ENCODE measurements around the gene FICD.
"Not testable (repeated sequence)": the region's sequence is repeated elsewhere in the genome, so short reads cannot be mapped to it uniquely, and the experiment has no call there.

Gene FICD

GRCh38 chr12:108543652-108544051, 28.6 kb downstream of the FICD start:
- Histone ChIP-seq H3K27me3 (ENCODE audit: insufficient read depth, insufficient read length) (no peaks in the 10 kb centered on the region), H3K4me1 (ENCODE audit: insufficient read depth, insufficient read length) (no peaks in the 10 kb centered on the region), H3K4me3 (ENCODE audit: insufficient read length, low read depth) (no peak overlapping the region), H3K36me3 (ENCODE audit: insufficient read depth, insufficient read length, low read length) (peaks cover 87% of the 10 kb centered on the region), H3K9ac (ENCODE audit: insufficient read length, low read depth) (no peak overlapping the region), H3K9me3 (ENCODE audit: insufficient read depth, low read length) (no peaks in the 10 kb centered on the region)
- no peak for TF ChIP-seq ZNF274 (IDR thresholded peaks at IDR 0.05; ENCODE audit: low read depth, low read length)
- TF ChIP-seq SUZ12 (IDR thresholded peaks at IDR 0.05; ENCODE audit: extremely low read depth, insufficient read depth, insufficient read length), result no peak
- no peak for DNase-seq (ENCODE audit: low read depth, low spot score)

GRCh38 chr12:108547686-108548085, 32.6 kb downstream of the FICD start:
- Histone ChIP-seq H3K9ac (ENCODE audit: insufficient read length, low read depth) (no peak overlapping the region), H3K4me1 (ENCODE audit: insufficient read depth, insufficient read length) (no peaks in the 10 kb centered on the region), H3K9me3 (ENCODE audit: insufficient read depth, low read length) (no peaks in the 10 kb centered on the region), H3K36me3 (ENCODE audit: insufficient read depth, insufficient read length, low read length) (peaks cover 67% of the 10 kb centered on the region), H3K4me3 (ENCODE audit: insufficient read length, low read depth) (no peak overlapping the region), H3K27me3 (ENCODE audit: insufficient read depth, insufficient read length) (no peaks in the 10 kb centered on the region)
- TF ChIP-seq YY1 (IDR thresholded peaks at IDR 0.05; ENCODE audit: insufficient read depth, insufficient read length) (no peak), ZNF274 (IDR thresholded peaks at IDR 0.05; ENCODE audit: low read depth, low read length) (no peak), SUZ12 (IDR thresholded peaks at IDR 0.05; ENCODE audit: extremely low read depth, insufficient read depth, insufficient read length) (no peak)
- no peak for DNase-seq (ENCODE audit: low read depth, low spot score)

GRCh38 chr12:108548954-108549521, 34.0 kb downstream of the FICD start:
- Histone ChIP-seq H3K4me1 (ENCODE audit: insufficient read depth, insufficient read length) (no peaks in the 10 kb centered on the region), H3K36me3 (ENCODE audit: insufficient read depth, insufficient read length, low read length) (peaks cover 59% of the 10 kb centered on the region), H3K27me3 (ENCODE audit: insufficient read depth, insufficient read length) (no peaks in the 10 kb centered on the region), H3K4me3 (ENCODE audit: insufficient read length, low read depth) (no peak overlapping the region), H3K9ac (ENCODE audit: insufficient read length, low read depth) (no peak overlapping the region), H3K9me3 (ENCODE audit: insufficient read depth, low read length) (no peaks in the 10 kb centered on the region)
- no peak for DNase-seq (ENCODE audit: low read depth, low spot score)
- TF ChIP-seq SUZ12 (IDR thresholded peaks at IDR 0.05; ENCODE audit: extremely low read depth, insufficient read depth, insufficient read length) (no peak), YY1 (IDR thresholded peaks at IDR 0.05; ENCODE audit: insufficient read depth, insufficient read length) (no peak), ZNF274 (IDR thresholded peaks at IDR 0.05; ENCODE audit: low read depth, low read length) (no peak)

DNA sequence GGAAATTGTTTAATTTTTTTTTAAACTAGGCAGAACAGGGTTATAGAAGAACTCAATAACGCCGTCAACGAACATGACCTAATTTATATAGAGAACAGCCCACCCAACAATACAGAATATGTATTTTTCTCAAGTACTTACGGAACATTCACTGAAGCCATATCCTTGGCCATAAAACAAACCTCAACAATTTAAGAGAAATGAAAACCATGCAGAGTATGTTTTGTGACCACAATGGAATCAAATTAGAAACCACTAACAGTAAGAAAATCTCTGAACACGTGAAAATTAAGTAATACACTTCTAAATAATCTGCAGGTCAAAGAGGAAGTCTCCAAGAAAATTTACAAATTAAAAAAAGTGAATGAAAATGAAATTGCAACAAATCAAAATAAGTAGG, 36.5 kb downstream of the FICD start:
- H3K9ac ChIP-seq (ENCODE audit: insufficient read length, low read depth), result no peak overlapping the region
- peaks cover 49% of the 10 kb centered on the region for H3K36me3 ChIP-seq (ENCODE audit: insufficient read depth, insufficient read length, low read length)
- no peaks in the 10 kb centered on the region for H3K27me3 ChIP-seq (ENCODE audit: insufficient read depth, insufficient read length)
- H3K9me3 ChIP-seq (ENCODE audit: insufficient read depth, low read length), result no peaks in the 10 kb centered on the region
- no peaks in the 10 kb centered on the region for H3K4me1 ChIP-seq (ENCODE audit: insufficient read depth, insufficient read length)
- no peak overlapping the region for H3K4me3 ChIP-seq (ENCODE audit: insufficient read length, low read depth)
- no peak for DNase-seq (ENCODE audit: low read depth, low spot score)
- TF ChIP-seq ZNF274 (IDR thresholded peaks at IDR 0.05; ENCODE audit: low read depth, low read length) (no peak), YY1 (IDR thresholded peaks at IDR 0.05; ENCODE audit: insufficient read depth, insufficient read length) (no peak), SUZ12 (IDR thresholded peaks at IDR 0.05; ENCODE audit: extremely low read depth, insufficient read depth, insufficient read length) (no peak)

GRCh38 chr12:108553799-108554198, 38.7 kb downstream of the FICD start:
- H3K4me1 ChIP-seq (ENCODE audit: insufficient read depth, insufficient read length), result peaks cover 5% of the 10 kb centered on the region
- no peaks in the 10 kb centered on the region for H3K9me3 ChIP-seq (ENCODE audit: insufficient read depth, low read length)
- H3K36me3 ChIP-seq (ENCODE audit: insufficient read depth, insufficient read length, low read length), result peaks cover 46% of the 10 kb centered on the region

DNA sequence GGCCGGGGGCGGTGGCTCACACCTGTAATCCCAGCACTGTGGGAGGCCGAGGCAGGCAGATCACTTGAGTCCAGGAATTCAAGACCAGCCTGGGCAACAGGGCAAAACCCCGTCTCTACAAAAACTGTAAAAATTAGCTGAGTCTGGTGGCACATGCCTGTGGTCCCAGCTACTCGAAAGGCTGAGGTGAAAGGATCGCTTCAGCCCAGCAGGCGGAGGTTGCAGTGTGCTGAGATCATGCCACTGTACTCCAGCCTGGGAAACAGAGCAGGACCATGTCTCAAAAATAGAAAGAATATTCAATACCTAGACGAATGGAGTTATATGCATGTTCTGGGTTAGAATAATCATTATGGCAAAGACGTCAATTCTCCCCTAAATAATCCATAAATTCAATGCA, 40.3 kb downstream of the FICD start:
- H3K27me3 ChIP-seq (ENCODE audit: insufficient read depth, insufficient read length); H3K9ac ChIP-seq (ENCODE audit: insufficient read length, low read depth); H3K9me3 ChIP-seq (ENCODE audit: insufficient read depth, low read length); H3K4me3 ChIP-seq (ENCODE audit: insufficient read length, low read depth); DNase-seq (ENCODE audit: low read depth, low spot score); H3K4me1 ChIP-seq (ENCODE audit: insufficient read depth, insufficient read length): not testable (repeated sequence)
- H3K36me3 ChIP-seq (ENCODE audit: insufficient read depth, insufficient read length, low read length), result peaks cover 54% of the 10 kb centered on the region

More at GRCh38 chr12:108553799-108554198, 38.7 kb downstream of the FICD start:
- DNase-seq (ENCODE audit: low read depth, low spot score), result no peak
- H3K27me3 ChIP-seq (ENCODE audit: insufficient read depth, insufficient read length), result no peaks in the 10 kb centered on the region
- no peak overlapping the region for H3K9ac ChIP-seq (ENCODE audit: insufficient read length, low read depth)
- TF ChIP-seq YY1 (IDR thresholded peaks at IDR 0.05; ENCODE audit: insufficient read depth, insufficient read length), result no peak
- no peak for TF ChIP-seq SUZ12 (IDR thresholded peaks at IDR 0.05; ENCODE audit: extremely low read depth, insufficient read depth, insufficient read length)
- TF ChIP-seq ZNF274 (IDR thresholded peaks at IDR 0.05; ENCODE audit: low read depth, low read length), result no peak
- no peak overlapping the region for H3K4me3 ChIP-seq (ENCODE audit: insufficient read length, low read depth)

GRCh38 chr12:108559007-108559655, 44.1 kb downstream of the FICD start:
- TF ChIP-seq SUZ12 (IDR thresholded peaks at IDR 0.05; ENCODE audit: extremely low read depth, insufficient read depth, insufficient read length) (no peak), YY1 (IDR thresholded peaks at IDR 0.05; ENCODE audit: insufficient read depth, insufficient read length) (no peak), ZNF274 (IDR thresholded peaks at IDR 0.05; ENCODE audit: low read depth, low read length) (no peak)
- H3K36me3 ChIP-seq (ENCODE audit: insufficient read depth, insufficient read length, low read length), result peaks cover 53% of the 10 kb centered on the region
- H3K9me3 ChIP-seq (ENCODE audit: insufficient read depth, low read length), result no peaks in the 10 kb centered on the region
- H3K27me3 ChIP-seq (ENCODE audit: insufficient read depth, insufficient read length), result no peaks in the 10 kb centered on the region
- H3K9ac ChIP-seq (ENCODE audit: insufficient read length, low read depth), result no peak overlapping the region
- H3K4me3 ChIP-seq (ENCODE audit: insufficient read length, low read depth), result no peak overlapping the region
- H3K4me1 ChIP-seq (ENCODE audit: insufficient read depth, insufficient read length), result peaks cover 5% of the 10 kb centered on the region
- DNase-seq (ENCODE audit: low read depth, low spot score), result no peak
